ENCODE data around the gene NACA2. TPM values are rescaled to one million over a fixed set of nuclear protein-coding genes. Genes with fewer than 3 reads are reported as not detected.

NACA2 gene
- total and polyA plus RNA-seq, 2 of the 4 experiments (the other 2 are of a cell fraction): not detected

GRCh38 chr17:61584866-61585265, 6.2 kb downstream of the NACA2 start:
- no peaks in the 10 kb centered on the region for H3K36me3 ChIP-seq (ENCODE audit: control insufficient read depth, insufficient read depth, low read length)
- TF ChIP-seq MAZ (IDR thresholded peaks at IDR 0.05; ENCODE audit: borderline replicate concordance, low read depth, low read length) (no peak), MAFK (IDR thresholded peaks at IDR 0.05; ENCODE audit: low read depth, low read length) (no peak), ELK1 (IDR thresholded peaks at IDR 0.05; ENCODE audit: borderline replicate concordance, low read depth, low read length) (no peak), RCOR1 (IDR thresholded peaks at IDR 0.05; ENCODE audit: insufficient replicate concordance, low read length) (no peak), POLR2A (IDR thresholded peaks at IDR 0.05; ENCODE audit: low read depth, low read length) (no peak), CHD1 (IDR thresholded peaks at IDR 0.05; ENCODE audit: low read depth, low read length) (no peak), RFX5 (IDR thresholded peaks at IDR 0.05; ENCODE audit: low read depth, low read length) (no peak), CTCF (conservative IDR thresholded peaks at IDR 0.05; ENCODE audit: low read depth, low read length) (no peak), NFE2L2 (IDR thresholded peaks at IDR 0.05; ENCODE audit: low read depth, low read length) (no peak), SMC3 (IDR thresholded peaks at IDR 0.05; ENCODE audit: low read depth, low read length) (no peak), RAD21 (IDR thresholded peaks at IDR 0.05; ENCODE audit: low read length) (no peak), MXI1 (IDR thresholded peaks at IDR 0.05; ENCODE audit: borderline replicate concordance, low read depth, low read length) (no peak), BHLHE40 (IDR thresholded peaks at IDR 0.05; ENCODE audit: low read depth, low read length) (no peak), USF2 (IDR thresholded peaks at IDR 0.05; ENCODE audit: low read depth, low read length) (no peak)
- intact Hi-C loops (cut with micrococcal nuclease): no loop called here

More at GRCh38 chr17:61584866-61585265, 6.2 kb downstream of the NACA2 start:
- Histone ChIP-seq H3K4me1 (ENCODE audit: control insufficient read depth, insufficient read depth, low read length) (peaks cover 6% of the 10 kb centered on the region; the same call in 1 of the 2 replicates), H3K4me3 (ENCODE audit: insufficient read depth, low read depth, low read length) (no peak overlapping the region), H4K20me1 (ENCODE audit: insufficient read depth, low read length) (no peaks in the 10 kb centered on the region), H2BK15ac (ENCODE audit: low read depth, low read length) (no peak overlapping the region), H3K9me1 (ENCODE audit: insufficient read depth, low read length) (peaks cover 3% of the 10 kb centered on the region; the same call in 1 of the 2 replicates), H4K5ac (ENCODE audit: low read depth, low read length) (no peak overlapping the region), H3K27ac (ENCODE audit: insufficient read depth, low read length) (no peak overlapping the region), H3K4me2 (ENCODE audit: low read depth, low read length) (no peak overlapping the region), H3K79me1 (ENCODE audit: low read depth in 1 of 2, low read length in 2 of 2) (no peaks in the 10 kb centered on the region), H3K4ac (ENCODE audit: low read depth, low read length) (no peak overlapping the region), H3K18ac (ENCODE audit: low read depth, low read length) (no peak overlapping the region), H4K8ac (ENCODE audit: low read depth in 2 of 2, low read length in 2 of 2) (no peak overlapping the region), H2AK5ac (ENCODE audit: low read depth, low read length) (no peak overlapping the region), H3K23ac (ENCODE audit: low read depth, low read length) (no peak overlapping the region), H2AFZ (replicated peaks; ENCODE audit: low read length, poor library complexity) (no peak overlapping the region), H3K27me3 (ENCODE audit: control insufficient read depth, insufficient read depth, low read length) (peaks cover 8% of the 10 kb centered on the region), H2AK9ac (replicated peaks; ENCODE audit: low read depth, low read length, poor library complexity) (no peak overlapping the region), H2BK120ac (ENCODE audit: low read depth, low read length) (no peak overlapping the region), H2BK5ac (ENCODE audit: low read depth, low read length, poor library complexity, severe bottlenecking) (no peak overlapping the region), H3K56ac (ENCODE audit: extremely low read depth, insufficient read depth, low read length) (no peak overlapping the region), H3K9ac (ENCODE audit: low read depth, low read length) (no peak overlapping the region), H4K91ac (ENCODE audit: insufficient read depth, low read depth, low read length) (no peak overlapping the region), H3K14ac (replicated peaks; ENCODE audit: low read depth, low read length) (no peak overlapping the region), H3K9me3 (ENCODE audit: control insufficient read depth, insufficient read depth, low read length) (no peaks in the 10 kb centered on the region), H2BK20ac (ENCODE audit: low read depth, low read length) (no peak overlapping the region)
- ChIA-PET CTCF (no interaction called here), POLR2A (ENCODE audit: unreplicated experiment) (no interaction called here)
- in situ Hi-C loops (cut with MboI; ENCODE audit: low sequenced_read_pairs): no loop called here
- dilution Hi-C loops (cut with HindIII; ENCODE audit: low sequenced_read_pairs, unreplicated experiment): no loop called here
- WGBS, 2 experiments (ENCODE audit: extremely low coverage in 2 of 2, insufficient read length in 1 of 2): 20% methylated on average over 1 of the region's 2 CpGs; no CpG with 5 or more reads in 1 of the 2 experiments
- no TSS peak for BruUV-seq (replicated peaks)
- no peak for DNase-seq
- ATAC-seq (ENCODE audit: low read depth): no peak

All from IMR-90 (cell line).